SU-DHL-6 (cell line): ENCODE results near the gene TXNRD1.

ENCODE experiments used
- EZH2phosphoT487 ChIP-seq: fragments of 200-600 bp; sonication (generic), shearing (Covaris generic); conservative IDR thresholded peaks from 2 replicates; pipeline ENCODE4 v1.6.1; 2018; ENCODE audit warnings: mild to moderate bottlenecking, antibody characterized with exemption, low read length, moderate library complexity, mixed read lengths
- TF ChIP-seq, protein P1 (sequence below): fragments of 200-600 bp; sonication (generic); IDR thresholded peaks from one replicate; pipeline ENCODE4 v1.5.1; 2017; ENCODE audit warnings: antibody characterized with exemption, mild to moderate bottlenecking, low read length, moderate library complexity; ENCODE audit not compliant: insufficient read depth, poor library complexity, severe bottlenecking

DNA sequence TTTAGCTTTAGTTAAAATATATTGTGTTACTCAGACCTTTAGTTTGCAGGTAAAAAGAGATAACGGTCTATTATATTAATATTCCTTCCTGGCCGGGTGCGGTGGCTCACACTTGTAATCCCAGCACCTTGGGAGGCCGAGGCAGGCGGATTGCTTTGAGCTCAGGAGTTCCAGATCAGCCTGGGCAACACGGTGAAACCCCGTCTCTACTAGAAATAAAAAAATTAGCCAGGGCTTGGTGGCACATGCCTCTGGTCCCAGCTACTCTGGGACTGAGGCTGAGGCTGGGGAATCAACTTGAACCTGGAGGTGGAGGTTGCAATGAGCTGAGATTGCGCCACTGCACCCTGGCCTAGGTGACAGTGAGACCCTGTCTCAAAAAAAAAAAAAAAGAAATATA is 74.7 kb downstream of the TXNRD1 start:
- TF ChIP-seq, protein P1, sequence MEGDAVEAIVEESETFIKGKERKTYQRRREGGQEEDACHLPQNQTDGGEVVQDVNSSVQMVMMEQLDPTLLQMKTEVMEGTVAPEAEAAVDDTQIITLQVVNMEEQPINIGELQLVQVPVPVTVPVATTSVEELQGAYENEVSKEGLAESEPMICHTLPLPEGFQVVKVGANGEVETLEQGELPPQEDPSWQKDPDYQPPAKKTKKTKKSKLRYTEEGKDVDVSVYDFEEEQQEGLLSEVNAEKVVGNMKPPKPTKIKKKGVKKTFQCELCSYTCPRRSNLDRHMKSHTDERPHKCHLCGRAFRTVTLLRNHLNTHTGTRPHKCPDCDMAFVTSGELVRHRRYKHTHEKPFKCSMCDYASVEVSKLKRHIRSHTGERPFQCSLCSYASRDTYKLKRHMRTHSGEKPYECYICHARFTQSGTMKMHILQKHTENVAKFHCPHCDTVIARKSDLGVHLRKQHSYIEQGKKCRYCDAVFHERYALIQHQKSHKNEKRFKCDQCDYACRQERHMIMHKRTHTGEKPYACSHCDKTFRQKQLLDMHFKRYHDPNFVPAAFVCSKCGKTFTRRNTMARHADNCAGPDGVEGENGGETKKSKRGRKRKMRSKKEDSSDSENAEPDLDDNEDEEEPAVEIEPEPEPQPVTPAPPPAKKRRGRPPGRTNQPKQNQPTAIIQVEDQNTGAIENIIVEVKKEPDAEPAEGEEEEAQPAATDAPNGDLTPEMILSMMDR = no peak
- no peak for TF ChIP-seq EZH2phosphoT487
